GM06990 (cell line): ENCODE data around the gene STX19.
"Not testable (repeated sequence)": the region's sequence is repeated elsewhere in the genome, so short reads cannot be mapped to it uniquely, and the experiment has no call there.

Experiments used
- DNase-seq: peaks from one replicate; pipeline ENCODE4 v3.0.0-alpha.2; 2011; ENCODE audit not compliant: insufficient read length; ENCODE audit errors: extremely low read depth
- H3K27me3 ChIP-seq: replicated peaks from 2 replicates; pipeline ENCODE4 v1.6.0; 2011; ENCODE audit warnings: low read length; ENCODE audit not compliant: control insufficient read depth, insufficient read depth
- H3K36me3 ChIP-seq: 2 replicates; pipeline ENCODE4 v1.5.1; 2011; ENCODE audit warnings: low read length; ENCODE audit not compliant: control insufficient read depth, insufficient read depth
- H3K4me3 ChIP-seq: replicated peaks from 2 replicates; pipeline ENCODE4 v1.5.1; 2011; ENCODE audit warnings: low read depth, mild to moderate bottlenecking, control low read depth, low read length
- CTCF ChIP-seq: IDR thresholded peaks from 2 replicates; pipeline ENCODE4 v1.5.1; 2011; ENCODE audit warnings: low read length, control low read depth, mild to moderate bottlenecking, inconsistent platforms; ENCODE audit not compliant: insufficient read depth, poor library complexity, severe bottlenecking

STX19 gene

GRCh38 chr3:93973131-93974126 is 55.0 kb downstream of the STX19 start, which contains the start of gene PROS1:
PROS1 (minus strand) TSS chr3:93973896; CDS start chr3:93973749, 147 bp downstream.
- peak within 1 kb of the TSS; percentile 60 for H3K4me3 ChIP-seq
- peak; percentile 44 for DNase-seq
- H3K27me3 ChIP-seq, result no peaks in the 10 kb centered on the region; the same call in 1 of the 2 replicates
- H3K36me3 ChIP-seq, result no peaks in the 10 kb centered on the region
- no peak for TF ChIP-seq CTCF

- Histone ChIP-seq H3K27me3 (no peaks in the 10 kb centered on the region; the same call in 1 of the 2 replicates), H3K4me3 (no peak overlapping the region), H3K36me3 (no peaks in the 10 kb centered on the region)
- DNase-seq, result no peak
- TF ChIP-seq CTCF, result no peak
Measured at GRCh38 chr3:93969997-93970396, 58.4 kb downstream of the STX19 start.

GRCh38 chr3:93969443-93969842 is 59.0 kb downstream of the STX19 start:
- no peaks in the 10 kb centered on the region for H3K36me3 ChIP-seq
- no peak for DNase-seq
- no peak overlapping the region for H3K4me3 ChIP-seq
- no peak for TF ChIP-seq CTCF
- H3K27me3 ChIP-seq, result no peaks in the 10 kb centered on the region; the same call in 1 of the 2 replicates

GRCh38 chr3:93965106-93965505 is 63.3 kb downstream of the STX19 start:
- not testable (repeated sequence) for H3K36me3 ChIP-seq, H3K4me3 ChIP-seq, H3K27me3 ChIP-seq, DNase-seq
